Thyroid gland (tissue), 4 donors: Measurements from ENCODE around the gene PAX7.

Source experiments
- CTCF ChIP-seq, 6 experiments: fragments of 200-600 bp in 3 of 6; fragments of 450-650 bp in 3 of 6; sonication (generic) in 3 of 6; IDR thresholded peaks; one replicate each; pipeline ENCODE4 v1.5.1; 2016 to 2019; ENCODE audit warnings: antibody characterized with exemption in 6 of 6, mild to moderate bottlenecking in 2 of 6, inconsistent platforms in 1 of 6, moderate library complexity in 1 of 6
- POLR2A ChIP-seq, 2 donors: fragments of 450-650 bp; IDR thresholded peaks; one replicate each; pipeline ENCODE4 v1.6.1; 2017; ENCODE audit warnings: antibody characterized with exemption in 2 of 2, mild to moderate bottlenecking in 2 of 2, moderate library complexity in 1 of 2

- no peak for TF ChIP-seq CTCF (IDR thresholded peaks at IDR 0.05)
- no peak for TF ChIP-seq POLR2A (IDR thresholded peaks at IDR 0.05)
Measured at GRCh38 chr1:18630511-18631495, at the start of gene PAX7.
